ENCODE results near the gene FLNA.

Gene FLNA

DNA sequence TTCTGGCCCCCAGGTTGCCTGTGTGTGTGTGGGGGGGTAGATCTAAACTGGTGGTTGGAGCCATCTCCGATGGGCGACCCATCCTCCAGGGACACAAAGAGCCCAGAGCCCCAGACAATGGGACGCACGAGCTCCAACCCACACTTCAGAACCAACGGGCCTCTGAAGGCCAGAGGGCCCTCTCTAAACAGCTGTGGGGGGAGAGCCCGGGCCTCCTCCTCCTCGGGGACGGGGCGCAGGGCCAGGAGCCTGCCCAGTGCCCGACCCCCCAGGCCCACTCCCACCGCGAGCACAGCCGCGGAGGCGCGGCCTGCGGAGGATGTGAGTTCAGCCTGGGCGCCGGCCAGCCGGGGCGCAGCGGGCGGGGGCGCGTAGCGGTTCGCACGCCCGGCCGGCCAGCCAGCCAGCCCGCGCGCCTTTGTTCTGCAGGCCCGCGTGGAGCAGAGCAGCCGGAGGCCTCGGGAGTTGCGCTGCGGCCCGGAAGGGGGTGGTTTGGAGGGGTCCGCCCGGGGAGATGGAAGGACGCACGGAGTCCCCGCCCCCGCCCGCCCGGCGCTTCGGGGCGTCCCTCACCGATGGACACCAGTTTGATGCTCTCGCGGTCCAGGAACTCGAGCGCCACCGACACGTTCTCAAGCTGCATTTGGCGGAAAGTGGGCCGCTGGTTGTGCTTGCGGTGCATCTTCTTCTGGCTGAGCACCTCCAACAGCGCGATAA is 4.0 kb downstream of the FLNA start:
- no peaks in the 10 kb centered on the region for H3K4me1 ChIP-seq (ENCODE audit: control insufficient read depth, low read depth, low read length)
- H4K5ac ChIP-seq (ENCODE audit: low read length), result no peak overlapping the region
- peak overlapping the region; percentile 99 for H3K9ac ChIP-seq (ENCODE audit: low read length)
- peak overlapping the region; percentile 95 for H3K4ac ChIP-seq (ENCODE audit: low read depth, low read length)
- H3K79me1 ChIP-seq (ENCODE audit: low read length), result peaks cover 2% of the 10 kb centered on the region
- peak overlapping the region; percentile 97 for H3K18ac ChIP-seq (ENCODE audit: low read length)
- peak overlapping the region; percentile 80 for H3K23ac ChIP-seq (ENCODE audit: low read length)
- H3K4me2 ChIP-seq (ENCODE audit: low read length), result peak overlapping the region; percentile 77
- H2BK15ac ChIP-seq (replicated peaks; ENCODE audit: low read depth), result no peak overlapping the region
- peak overlapping the region; percentile 86 for H3K27ac ChIP-seq (ENCODE audit: low read depth, low read length)
- WGBS (ENCODE audit: extremely low coverage, insufficient coverage, low lambda C conversion rate), result no CpG with 5 or more reads among the region's 63 CpGs
- no peak overlapping the region for H2BK5ac ChIP-seq (ENCODE audit: low read length)
- H3K4me3 ChIP-seq (ENCODE audit: low read length), result peak overlapping the region; percentile 97
- H4K8ac ChIP-seq (ENCODE audit: low read depth, low read length), result no peak overlapping the region
- H3K56ac ChIP-seq (ENCODE audit: low read length), result peak overlapping the region; percentile 98
- peak overlapping the region; percentile 18 for H2AK5ac ChIP-seq (ENCODE audit: low read length)
- no peaks in the 10 kb centered on the region for H3K27me3 ChIP-seq (ENCODE audit: insufficient read depth, low read length, poor library complexity)
- peaks cover 13% of the 10 kb centered on the region for H3K36me3 ChIP-seq (ENCODE audit: control insufficient read depth, insufficient read depth, low read length)
- H2BK120ac ChIP-seq (ENCODE audit: low read depth, low read length), result peak overlapping the region; percentile 69
- no peak for DNase-seq
- peaks cover 47% of the 10 kb centered on the region for H3K79me2 ChIP-seq (ENCODE audit: control insufficient read depth, insufficient read depth, low read length)

DNA sequence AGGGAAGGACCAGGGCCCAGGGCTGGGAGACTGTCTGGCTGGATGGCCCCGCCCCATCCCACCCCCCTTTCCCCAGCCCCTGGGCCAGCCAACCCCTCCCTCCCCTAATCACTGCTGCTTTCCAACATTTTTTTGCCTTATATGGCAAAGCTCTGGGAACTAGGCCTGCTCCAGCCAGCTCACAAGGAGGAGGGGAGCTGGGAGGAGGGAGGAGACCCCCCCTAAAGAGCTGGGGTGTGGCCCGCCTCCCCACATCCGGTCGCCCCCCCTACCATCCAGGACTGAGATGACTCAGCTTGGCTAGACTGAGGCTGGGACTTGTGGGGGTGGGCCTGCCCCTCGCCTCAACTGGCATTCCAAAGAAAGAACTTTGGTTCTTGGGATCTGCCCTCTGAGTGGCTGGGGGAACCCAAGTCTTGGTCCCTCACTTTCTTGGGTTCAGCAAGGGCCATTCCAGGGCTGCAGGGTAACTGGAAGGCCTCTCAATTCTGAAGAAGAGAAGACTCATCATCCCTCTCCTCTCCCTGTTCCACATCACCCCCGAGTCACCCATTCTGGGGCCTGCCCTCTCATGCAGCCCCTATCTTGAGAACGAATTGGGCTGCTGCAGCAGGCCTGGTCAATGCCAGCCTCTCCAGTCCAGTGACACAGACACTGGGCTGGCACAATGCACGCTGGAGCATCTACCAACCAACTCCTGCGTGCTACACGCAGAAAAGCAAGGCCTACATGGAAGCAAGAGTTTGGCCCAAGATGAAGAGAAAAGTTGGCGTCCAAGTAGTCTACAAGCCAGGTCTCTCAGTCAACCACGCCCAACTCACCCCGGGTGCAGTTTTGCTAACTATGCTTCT is 4.8 kb downstream of the FLNA start:
- WGBS (ENCODE audit: extremely low coverage, insufficient coverage, low lambda C conversion rate), result no CpG with 5 or more reads among the region's 13 CpGs
- H2BK5ac ChIP-seq (ENCODE audit: low read length), result peak overlapping the region; percentile 95
- peak overlapping the region; percentile 82 for H2AK5ac ChIP-seq (ENCODE audit: low read length)
- H3K4me2 ChIP-seq (ENCODE audit: low read length), result peak overlapping the region; percentile 77
- peak overlapping the region; percentile 97 for H3K4me3 ChIP-seq (ENCODE audit: low read length)
- H3K18ac ChIP-seq (ENCODE audit: low read length), result peak overlapping the region; percentile 97
- H3K27me3 ChIP-seq (ENCODE audit: insufficient read depth, low read length, poor library complexity), result no peaks in the 10 kb centered on the region
- peak; percentile 95 for DNase-seq
- H3K56ac ChIP-seq (ENCODE audit: low read length), result peak overlapping the region; percentile 98
- H4K8ac ChIP-seq (ENCODE audit: low read depth, low read length), result no peak overlapping the region
- no peak overlapping the region for H2BK15ac ChIP-seq (replicated peaks; ENCODE audit: low read depth)
- H3K79me2 ChIP-seq (ENCODE audit: control insufficient read depth, insufficient read depth, low read length), result peaks cover 47% of the 10 kb centered on the region
- H3K23ac ChIP-seq (ENCODE audit: low read length), result peak overlapping the region; percentile 80
- no peak overlapping the region for H4K5ac ChIP-seq (ENCODE audit: low read length)
- peak overlapping the region; percentile 95 for H3K4ac ChIP-seq (ENCODE audit: low read depth, low read length)
- no peaks in the 10 kb centered on the region for H3K4me1 ChIP-seq (ENCODE audit: control insufficient read depth, low read depth, low read length)
- peaks cover 13% of the 10 kb centered on the region for H3K36me3 ChIP-seq (ENCODE audit: control insufficient read depth, insufficient read depth, low read length)
- peak overlapping the region; percentile 69 for H2BK120ac ChIP-seq (ENCODE audit: low read depth, low read length)
- peak overlapping the region; percentile 88 for H3K27ac ChIP-seq (ENCODE audit: low read depth, low read length)
- H3K9ac ChIP-seq (ENCODE audit: low read length), result peak overlapping the region; percentile 99
- peaks cover 2% of the 10 kb centered on the region for H3K79me1 ChIP-seq (ENCODE audit: low read length)

GRCh38 chrX:154368630-154369448 is 5.6 kb downstream of the FLNA start:
- Histone ChIP-seq H3K79me1 (ENCODE audit: low read length) (peaks cover 2% of the 10 kb centered on the region), H3K56ac (ENCODE audit: low read length) (peak overlapping the region; percentile 91), H3K4ac (ENCODE audit: low read depth, low read length) (peak overlapping the region; percentile 17), H3K18ac (ENCODE audit: low read length) (peak overlapping the region; percentile 92), H3K4me3 (ENCODE audit: low read length) (peak overlapping the region; percentile 60), H3K4me1 (ENCODE audit: control insufficient read depth, low read depth, low read length) (no peaks in the 10 kb centered on the region), H3K27me3 (ENCODE audit: insufficient read depth, low read length, poor library complexity) (no peaks in the 10 kb centered on the region), H3K9ac (ENCODE audit: low read length) (peak overlapping the region; percentile 92), H3K36me3 (ENCODE audit: control insufficient read depth, insufficient read depth, low read length) (peaks cover 15% of the 10 kb centered on the region), H3K27ac (ENCODE audit: low read depth, low read length) (peak overlapping the region; percentile 88), H2BK15ac (replicated peaks; ENCODE audit: low read depth) (no peak overlapping the region), H2BK5ac (ENCODE audit: low read length) (peak overlapping the region; percentile 85), H4K8ac (ENCODE audit: low read depth, low read length) (no peak overlapping the region), H3K23ac (ENCODE audit: low read length) (no peak overlapping the region), H3K79me2 (ENCODE audit: control insufficient read depth, insufficient read depth, low read length) (peaks cover 47% of the 10 kb centered on the region), H2BK120ac (ENCODE audit: low read depth, low read length) (peak overlapping the region; percentile 55), H3K4me2 (ENCODE audit: low read length) (peak overlapping the region; percentile 57), H2AK5ac (ENCODE audit: low read length) (no peak overlapping the region), H4K5ac (ENCODE audit: low read length) (no peak overlapping the region)
- peak; percentile 86 for DNase-seq
- no CpG with 5 or more reads among the region's 16 CpGs for WGBS (ENCODE audit: extremely low coverage, insufficient coverage, low lambda C conversion rate)

DNA sequence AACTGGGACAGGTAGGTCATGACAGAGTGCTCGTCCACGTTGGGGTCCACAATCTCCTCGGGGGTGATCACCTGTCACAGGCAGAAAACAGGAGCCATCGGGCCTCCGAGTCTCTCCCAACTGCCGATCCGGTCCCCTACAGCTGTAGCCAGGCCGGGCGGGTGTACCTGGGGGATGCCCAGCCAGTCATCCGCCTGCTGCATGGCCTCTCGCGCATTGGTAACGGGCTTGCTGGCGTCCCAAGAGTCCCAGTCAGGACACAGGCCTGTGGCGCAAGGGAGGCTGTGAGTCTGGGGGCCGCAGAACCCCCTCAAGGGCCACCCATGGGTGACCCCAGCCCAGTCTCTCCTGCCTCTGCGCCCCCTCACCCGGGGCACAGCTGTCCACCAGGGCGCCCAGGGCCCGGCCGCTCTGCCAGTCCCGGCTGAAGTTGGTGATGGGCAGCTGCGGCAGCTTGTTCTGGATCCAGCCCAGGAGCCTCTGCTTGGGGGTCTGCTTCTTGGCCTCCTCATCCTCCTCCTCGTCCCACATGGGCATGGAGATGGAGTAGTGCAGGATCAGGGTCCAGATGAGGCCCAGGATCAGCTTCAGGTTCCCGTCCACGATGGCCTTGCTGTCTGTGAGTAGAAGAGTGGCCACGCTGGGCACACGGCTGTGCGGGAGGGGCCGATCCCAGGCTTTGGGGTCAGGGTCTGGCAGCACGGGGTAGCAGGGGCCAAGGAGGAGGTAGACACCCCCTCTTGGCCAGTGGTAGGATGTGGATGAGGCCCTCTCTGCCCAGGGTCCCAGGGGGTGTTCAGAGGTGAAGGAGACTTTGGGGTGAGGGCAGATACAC is 6.7 kb downstream of the FLNA start:
- DNase-seq, result no peak
- H3K56ac ChIP-seq (ENCODE audit: low read length), result peak overlapping the region; percentile 60
- no peaks in the 10 kb centered on the region for H3K27me3 ChIP-seq (ENCODE audit: insufficient read depth, low read length, poor library complexity)
- no peak overlapping the region for H4K8ac ChIP-seq (ENCODE audit: low read depth, low read length)
- no peak overlapping the region for H3K27ac ChIP-seq (ENCODE audit: low read depth, low read length)
- peak overlapping the region; percentile 92 for H3K9ac ChIP-seq (ENCODE audit: low read length)
- peaks cover 16% of the 10 kb centered on the region for H3K36me3 ChIP-seq (ENCODE audit: control insufficient read depth, insufficient read depth, low read length)
- no peak overlapping the region for H3K4me3 ChIP-seq (ENCODE audit: low read length)
- H2BK120ac ChIP-seq (ENCODE audit: low read depth, low read length), result no peak overlapping the region
- H3K79me2 ChIP-seq (ENCODE audit: control insufficient read depth, insufficient read depth, low read length), result peaks cover 47% of the 10 kb centered on the region
- H2AK5ac ChIP-seq (ENCODE audit: low read length), result no peak overlapping the region
- H3K18ac ChIP-seq (ENCODE audit: low read length), result no peak overlapping the region
- H3K23ac ChIP-seq (ENCODE audit: low read length), result no peak overlapping the region
- no CpG with 5 or more reads among the region's 31 CpGs for WGBS (ENCODE audit: extremely low coverage, insufficient coverage, low lambda C conversion rate)
- no peak overlapping the region for H3K4me2 ChIP-seq (ENCODE audit: low read length)
- H3K79me1 ChIP-seq (ENCODE audit: low read length), result peaks cover 2% of the 10 kb centered on the region
- H2BK5ac ChIP-seq (ENCODE audit: low read length), result no peak overlapping the region
- no peaks in the 10 kb centered on the region for H3K4me1 ChIP-seq (ENCODE audit: control insufficient read depth, low read depth, low read length)
- no peak overlapping the region for H2BK15ac ChIP-seq (replicated peaks; ENCODE audit: low read depth)
- H4K5ac ChIP-seq (ENCODE audit: low read length), result no peak overlapping the region
- no peak overlapping the region for H3K4ac ChIP-seq (ENCODE audit: low read depth, low read length)

GRCh38 chrX:154366666-154367055 is 7.8 kb downstream of the FLNA start:
- Histone ChIP-seq H3K27ac (ENCODE audit: low read depth, low read length) (no peak overlapping the region), H3K79me2 (ENCODE audit: control insufficient read depth, insufficient read depth, low read length) (peaks cover 47% of the 10 kb centered on the region)

More at GRCh38 chrX:154366666-154367055, 7.8 kb downstream of the FLNA start:
- Histone ChIP-seq H3K9ac (ENCODE audit: low read length) (no peak overlapping the region), H3K27me3 (ENCODE audit: insufficient read depth, low read length, poor library complexity) (no peaks in the 10 kb centered on the region), H3K4me2 (ENCODE audit: low read length) (no peak overlapping the region), H3K56ac (ENCODE audit: low read length) (no peak overlapping the region), H3K79me1 (ENCODE audit: low read length) (peaks cover 4% of the 10 kb centered on the region), H3K23ac (ENCODE audit: low read length) (no peak overlapping the region), H2BK15ac (replicated peaks; ENCODE audit: low read depth) (no peak overlapping the region), H2BK120ac (ENCODE audit: low read depth, low read length) (no peak overlapping the region), H3K4ac (ENCODE audit: low read depth, low read length) (no peak overlapping the region), H4K5ac (ENCODE audit: low read length) (no peak overlapping the region), H3K4me3 (ENCODE audit: low read length) (no peak overlapping the region), H2BK5ac (ENCODE audit: low read length) (no peak overlapping the region), H4K8ac (ENCODE audit: low read depth, low read length) (no peak overlapping the region), H3K36me3 (ENCODE audit: control insufficient read depth, insufficient read depth, low read length) (peaks cover 23% of the 10 kb centered on the region), H2AK5ac (ENCODE audit: low read length) (no peak overlapping the region), H3K4me1 (ENCODE audit: control insufficient read depth, low read depth, low read length) (no peaks in the 10 kb centered on the region), H3K18ac (ENCODE audit: low read length) (no peak overlapping the region)
- WGBS (ENCODE audit: extremely low coverage, insufficient coverage, low lambda C conversion rate), result no CpG with 5 or more reads among the region's 11 CpGs
- no peak for DNase-seq

All from mesendoderm (in vitro differentiated cells).